Measurements from ENCODE around the gene EGR2. TPM values are rescaled to one million over a fixed set of nuclear protein-coding genes. Genes with fewer than 3 reads are reported as not detected.

Gene EGR2
- total and polyA plus RNA-seq, 2 donors (not counting 3 experiments of a cell fraction or from before 2014, with no cell fraction given): 0.46 to 0.47 TPM

DNA sequence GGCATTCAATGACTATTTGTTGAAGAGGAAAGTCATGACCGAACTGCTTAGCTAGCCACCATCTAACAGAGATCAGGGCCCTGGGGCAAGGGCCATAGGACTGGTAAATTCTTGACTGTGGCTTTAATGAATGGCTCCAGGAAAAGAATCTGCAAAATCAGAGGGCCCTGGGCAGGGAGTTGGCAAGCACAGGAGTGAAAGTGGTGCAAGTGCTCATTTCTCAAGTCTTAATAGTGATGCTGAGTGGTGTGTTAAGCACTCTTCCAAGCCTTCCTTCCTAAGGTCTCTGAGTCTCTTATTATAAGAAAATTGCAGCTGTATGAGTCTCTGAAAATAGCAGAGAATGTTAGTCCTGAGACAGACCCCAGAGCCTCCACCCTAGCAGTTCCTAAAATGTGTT lies 46.3 kb upstream of the EGR2 start:
- no peak overlapping the region for H2AFZ ChIP-seq (ENCODE audit: low read depth, low read length)
- intact Hi-C loops (cut with micrococcal nuclease): no loop called here
- CTCF ChIA-PET: no interaction called here
- no peaks in the 10 kb centered on the region for H3K4me1 ChIP-seq (ENCODE audit: control insufficient read depth, extremely low read depth, insufficient read depth, low read length)
- POLR2A ChIA-PET: no interaction called here
- FAIRE-seq (no peak), DNase-seq (ENCODE audit: low read depth, low spot score) (no peak)
- H3K4me2 ChIP-seq (ENCODE audit: insufficient read depth, low read length): no peak overlapping the region
- no peaks in the 10 kb centered on the region for H3K79me2 ChIP-seq (ENCODE audit: control insufficient read depth, insufficient read depth, low read length)
- no peaks in the 10 kb centered on the region for H3K9me1 ChIP-seq (replicated peaks; ENCODE audit: control insufficient read depth, extremely low read depth, insufficient read depth, low read length)
- no TSS peak for BruUV-seq (replicated peaks)
- H3K36me3 ChIP-seq (ENCODE audit: control insufficient read depth in 2 of 2, extremely low read depth in 1 of 2, insufficient read depth in 2 of 2, low read length in 2 of 2): no peaks in the 10 kb centered on the region
- H3K9ac ChIP-seq (replicated peaks; ENCODE audit: extremely low read depth, insufficient read depth, low read length): no peak overlapping the region
- H3K4me3 ChIP-seq (replicated peaks in 1 of 3; ENCODE audit: insufficient read depth in 1 of 3, low read depth in 1 of 3, low read length in 3 of 3): no peak overlapping the region
- no peaks in the 10 kb centered on the region for H3K27me3 ChIP-seq (ENCODE audit: control insufficient read depth in 2 of 2, insufficient read depth in 2 of 2, low read length in 2 of 2)
- H3K9me3 ChIP-seq (replicated peaks; ENCODE audit: control insufficient read depth, insufficient read depth, low read length): no peaks in the 10 kb centered on the region
- dilution Hi-C loops (cut with MboI; ENCODE audit: extremely low pct_ligation_motif_present, low sequenced_read_pairs): no loop called here
- TF ChIP-seq MYC (IDR thresholded peaks at IDR 0.05; ENCODE audit: low read depth, low read length) (no peak), EZH2 (IDR thresholded peaks at IDR 0.05; ENCODE audit: borderline replicate concordance, low read depth, low read length, severe bottlenecking) (no peak), GATA2 (IDR thresholded peaks at IDR 0.05; ENCODE audit: insufficient read depth, insufficient read length, low read depth, low read length) (no peak)
- TF ChIP-seq, protein P1, sequence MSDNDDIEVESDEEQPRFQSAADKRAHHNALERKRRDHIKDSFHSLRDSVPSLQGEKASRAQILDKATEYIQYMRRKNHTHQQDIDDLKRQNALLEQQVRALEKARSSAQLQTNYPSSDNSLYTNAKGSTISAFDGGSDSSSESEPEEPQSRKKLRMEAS (IDR thresholded peaks at IDR 0.05; ENCODE audit: insufficient read depth, insufficient read length): no peak
- H3K27ac ChIP-seq (ENCODE audit: insufficient read depth, low read depth, low read length): no peak overlapping the region
- no peaks in the 10 kb centered on the region for H4K20me1 ChIP-seq (replicated peaks; ENCODE audit: control insufficient read depth, extremely low read depth, insufficient read depth, low read length)

GRCh38 chr10:62861507-62861906 lies 45.3 kb upstream of the EGR2 start:
- DNase-seq (ENCODE audit: low read depth, low spot score) (no peak), FAIRE-seq (no peak)
- Histone ChIP-seq H2AFZ (ENCODE audit: low read depth, low read length) (no peak overlapping the region), H3K9me1 (replicated peaks; ENCODE audit: control insufficient read depth, extremely low read depth, insufficient read depth, low read length) (no peaks in the 10 kb centered on the region), H4K20me1 (replicated peaks; ENCODE audit: control insufficient read depth, extremely low read depth, insufficient read depth, low read length) (no peaks in the 10 kb centered on the region), H3K4me1 (ENCODE audit: control insufficient read depth, extremely low read depth, insufficient read depth, low read length) (no peaks in the 10 kb centered on the region), H3K27me3 (ENCODE audit: control insufficient read depth in 2 of 2, insufficient read depth in 2 of 2, low read length in 2 of 2) (no peaks in the 10 kb centered on the region), H3K4me2 (ENCODE audit: insufficient read depth, low read length) (no peak overlapping the region), H3K9me3 (replicated peaks; ENCODE audit: control insufficient read depth, insufficient read depth, low read length) (no peaks in the 10 kb centered on the region), H3K27ac (ENCODE audit: insufficient read depth, low read depth, low read length) (no peak overlapping the region), H3K4me3 (replicated peaks in 1 of 3; ENCODE audit: insufficient read depth in 1 of 3, low read depth in 1 of 3, low read length in 3 of 3) (no peak overlapping the region), H3K79me2 (ENCODE audit: control insufficient read depth, insufficient read depth, low read length) (no peaks in the 10 kb centered on the region), H3K9ac (replicated peaks; ENCODE audit: extremely low read depth, insufficient read depth, low read length) (no peak overlapping the region), H3K36me3 (ENCODE audit: control insufficient read depth in 2 of 2, extremely low read depth in 1 of 2, insufficient read depth in 2 of 2, low read length in 2 of 2) (no peaks in the 10 kb centered on the region)
- dilution Hi-C loops (cut with MboI; ENCODE audit: extremely low pct_ligation_motif_present, low sequenced_read_pairs): no loop called here
- no TSS peak for BruUV-seq (replicated peaks)
- ChIA-PET POLR2A (no interaction called here), CTCF (interaction anchor here (0.9 to 1.4 kb wide), 3 partner anchors 10 to 297 kb away, joined by 3 read pairs; no protein-coding TSS in a partner anchor)
- TF ChIP-seq POLR2A (IDR thresholded peaks at IDR 0.05; ENCODE audit: low read depth, low read length) (no peak), FOS (IDR thresholded peaks at IDR 0.05; ENCODE audit: borderline replicate concordance, insufficient read depth, low read length) (no peak), JUN (IDR thresholded peaks at IDR 0.05; ENCODE audit: borderline replicate concordance, insufficient read depth, insufficient read length, low read depth) (no peak), POLR2AphosphoS5 (IDR thresholded peaks at IDR 0.05; ENCODE audit: insufficient read depth, low read depth, low read length) (no peak), MYC (IDR thresholded peaks at IDR 0.05; ENCODE audit: low read depth, low read length) (no peak), EZH2 (IDR thresholded peaks at IDR 0.05; ENCODE audit: borderline replicate concordance, low read depth, low read length, severe bottlenecking) (no peak), GATA2 (IDR thresholded peaks at IDR 0.05; ENCODE audit: insufficient read depth, insufficient read length, low read depth, low read length) (no peak)
- TF ChIP-seq, protein P2, sequence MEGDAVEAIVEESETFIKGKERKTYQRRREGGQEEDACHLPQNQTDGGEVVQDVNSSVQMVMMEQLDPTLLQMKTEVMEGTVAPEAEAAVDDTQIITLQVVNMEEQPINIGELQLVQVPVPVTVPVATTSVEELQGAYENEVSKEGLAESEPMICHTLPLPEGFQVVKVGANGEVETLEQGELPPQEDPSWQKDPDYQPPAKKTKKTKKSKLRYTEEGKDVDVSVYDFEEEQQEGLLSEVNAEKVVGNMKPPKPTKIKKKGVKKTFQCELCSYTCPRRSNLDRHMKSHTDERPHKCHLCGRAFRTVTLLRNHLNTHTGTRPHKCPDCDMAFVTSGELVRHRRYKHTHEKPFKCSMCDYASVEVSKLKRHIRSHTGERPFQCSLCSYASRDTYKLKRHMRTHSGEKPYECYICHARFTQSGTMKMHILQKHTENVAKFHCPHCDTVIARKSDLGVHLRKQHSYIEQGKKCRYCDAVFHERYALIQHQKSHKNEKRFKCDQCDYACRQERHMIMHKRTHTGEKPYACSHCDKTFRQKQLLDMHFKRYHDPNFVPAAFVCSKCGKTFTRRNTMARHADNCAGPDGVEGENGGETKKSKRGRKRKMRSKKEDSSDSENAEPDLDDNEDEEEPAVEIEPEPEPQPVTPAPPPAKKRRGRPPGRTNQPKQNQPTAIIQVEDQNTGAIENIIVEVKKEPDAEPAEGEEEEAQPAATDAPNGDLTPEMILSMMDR (IDR thresholded peaks at IDR 0.05; ENCODE audit: extremely low read depth in 1 of 2, insufficient read depth in 1 of 2, low read depth in 1 of 2, low read length in 2 of 2): no peak
- TF ChIP-seq, protein P1 (IDR thresholded peaks at IDR 0.05; ENCODE audit: insufficient read depth, insufficient read length): no peak
- intact Hi-C loops (cut with micrococcal nuclease): no loop called here
